ENCODE results near the gene ALDH3A1. TPM values are rescaled to one million over a fixed set of nuclear protein-coding genes. Genes with fewer than 3 reads are reported as not detected.
A peak's percentile ranks its signal among the peaks of the same experiment; 100 is the strongest.

ALDH3A1 gene
- total and polyA plus RNA-seq, 8 donors = 5.8 to 689 (median 145) TPM

- intact Hi-C loops (cut with DNase I; ENCODE audit: low total_unique reads) = no loop called here
- no peak for DNase-seq
Observed at GRCh38 chr17:19747159-19747719, 859 bp downstream of the ALDH3A1 start.

DNA sequence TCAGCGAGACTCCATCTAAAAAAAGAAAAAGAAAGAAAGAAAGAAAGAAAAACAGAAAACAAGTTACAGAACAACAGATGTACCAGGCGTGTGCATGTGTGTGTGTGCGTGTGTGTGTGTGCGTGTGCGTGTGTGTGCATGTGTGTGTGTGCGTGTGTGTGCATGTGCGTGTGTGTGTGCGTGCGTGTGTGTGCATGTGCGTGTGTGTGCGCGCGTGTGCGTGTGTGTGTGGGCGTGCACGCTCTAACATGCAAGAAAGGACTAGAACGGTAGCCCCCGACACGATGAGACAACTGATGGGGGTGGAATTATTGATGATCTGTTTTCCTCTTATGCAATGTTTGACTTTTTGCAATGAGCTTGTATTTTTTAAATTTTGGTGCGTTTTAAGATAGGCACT, 1.6 kb downstream of the ALDH3A1 start:
- intact Hi-C loops (cut with DNase I; ENCODE audit: low total_unique reads) = no loop called here
- 78 to 91% (median 82%) methylated on average over 20 of the region's 20 CpGs for WGBS, 5 donors
- Histone ChIP-seq H3K4me1 (peaks cover 13 to 45% (median 39%) of the 10 kb centered on the region in 4 donors), H3K27ac (peak overlapping the region in 4 of 5 donors; percentile 76 to 85 (median 79)), H3K9me3 (no peaks in the 10 kb centered on the region), H3K4me3 (peak overlapping the region in 2 of 4 donors; percentile 33 to 51), H3K27me3 (no peaks in the 10 kb centered on the region), H3K36me3 (no peaks in the 10 kb centered on the region)
- TF ChIP-seq POLR2A (IDR thresholded peaks at IDR 0.05) (no peak), POLR2AphosphoS5 (IDR thresholded peaks at IDR 0.05) (no peak)
- TF ChIP-seq, protein P1, sequence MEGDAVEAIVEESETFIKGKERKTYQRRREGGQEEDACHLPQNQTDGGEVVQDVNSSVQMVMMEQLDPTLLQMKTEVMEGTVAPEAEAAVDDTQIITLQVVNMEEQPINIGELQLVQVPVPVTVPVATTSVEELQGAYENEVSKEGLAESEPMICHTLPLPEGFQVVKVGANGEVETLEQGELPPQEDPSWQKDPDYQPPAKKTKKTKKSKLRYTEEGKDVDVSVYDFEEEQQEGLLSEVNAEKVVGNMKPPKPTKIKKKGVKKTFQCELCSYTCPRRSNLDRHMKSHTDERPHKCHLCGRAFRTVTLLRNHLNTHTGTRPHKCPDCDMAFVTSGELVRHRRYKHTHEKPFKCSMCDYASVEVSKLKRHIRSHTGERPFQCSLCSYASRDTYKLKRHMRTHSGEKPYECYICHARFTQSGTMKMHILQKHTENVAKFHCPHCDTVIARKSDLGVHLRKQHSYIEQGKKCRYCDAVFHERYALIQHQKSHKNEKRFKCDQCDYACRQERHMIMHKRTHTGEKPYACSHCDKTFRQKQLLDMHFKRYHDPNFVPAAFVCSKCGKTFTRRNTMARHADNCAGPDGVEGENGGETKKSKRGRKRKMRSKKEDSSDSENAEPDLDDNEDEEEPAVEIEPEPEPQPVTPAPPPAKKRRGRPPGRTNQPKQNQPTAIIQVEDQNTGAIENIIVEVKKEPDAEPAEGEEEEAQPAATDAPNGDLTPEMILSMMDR (IDR thresholded peaks at IDR 0.05) = no peak
- no peak for DNase-seq

More at GRCh38 chr17:19747159-19747719, 859 bp downstream of the ALDH3A1 start:
- H3K4me1 ChIP-seq = peaks cover 13 to 48% (median 41%) of the 10 kb centered on the region in 4 donors
- TF ChIP-seq POLR2A (IDR thresholded peaks at IDR 0.05) = no peak
- TF ChIP-seq POLR2AphosphoS5 (IDR thresholded peaks at IDR 0.05) = peak in 1 of 3 donors; percentile 35
- WGBS, 5 donors = 59 to 92% (median 77%) methylated on average over 13 of the region's 13 CpGs
- H3K36me3 ChIP-seq = no peaks in the 10 kb centered on the region
- no peaks in the 10 kb centered on the region for H3K27me3 ChIP-seq
- no peaks in the 10 kb centered on the region for H3K9me3 ChIP-seq
- peak overlapping the region; percentile 67 to 85 (median 77) for H3K27ac ChIP-seq
- peak overlapping the region in 3 of 4 donors; percentile 17 to 36 (median 33) for H3K4me3 ChIP-seq

GRCh38 chr17:19744922-19745757, 3.0 kb downstream of the ALDH3A1 start:
- TF ChIP-seq POLR2AphosphoS5 (IDR thresholded peaks at IDR 0.05) = peak in 2 of 3 donors; percentile 68 to 75
- no peak for TF ChIP-seq EP300 (IDR thresholded peaks at IDR 0.05)
- no peak for TF ChIP-seq POLR2A (IDR thresholded peaks at IDR 0.05)
- TF ChIP-seq, protein P1 (IDR thresholded peaks at IDR 0.05) = peak in 6 of 7 experiments; percentile 67 to 98 (median 90)
- H3K4me1 ChIP-seq = peaks cover 13 to 42% (median 33%) of the 10 kb centered on the region in 4 donors
- no peaks in the 10 kb centered on the region for H3K9me3 ChIP-seq
- H3K4me3 ChIP-seq = peak overlapping the region; percentile 48 to 55 (median 52)
- peak overlapping the region; percentile 76 to 85 (median 81) for H3K27ac ChIP-seq
- peaks cover 0 to 5% (median 1%) of the 10 kb centered on the region in 4 donors for H3K36me3 ChIP-seq
- intact Hi-C loops (cut with DNase I; ENCODE audit: low total_unique reads) = no loop called here
- DNase-seq = peak; percentile 96 to 97
- H3K27me3 ChIP-seq = no peaks in the 10 kb centered on the region
- WGBS, 5 donors = 11 to 37% (median 15%) methylated on average over 18 to 50 of the region's 50 CpGs

- intact Hi-C loops (cut with DNase I; ENCODE audit: low total_unique reads) = no loop called here
- TF ChIP-seq POLR2A (IDR thresholded peaks at IDR 0.05) (no peak), POLR2AphosphoS5 (IDR thresholded peaks at IDR 0.05) (no peak), EP300 (IDR thresholded peaks at IDR 0.05) (no peak)
- TF ChIP-seq, protein P1 (IDR thresholded peaks at IDR 0.05) = no peak
- WGBS, 5 donors = 6 to 20% (median 9%) methylated on average over 8 to 26 of the region's 26 CpGs
- Histone ChIP-seq H3K4me1 (peaks cover 13 to 39% (median 32%) of the 10 kb centered on the region in 4 donors), H3K9me3 (no peaks in the 10 kb centered on the region), H3K4me3 (peak overlapping the region; percentile 48 to 55 (median 52)), H3K27me3 (no peaks in the 10 kb centered on the region), H3K27ac (peak overlapping the region; percentile 76 to 85 (median 81)), H3K36me3 (peaks cover 0 to 10% (median 4%) of the 10 kb centered on the region in 4 donors)
- no peak for DNase-seq
Observed at GRCh38 chr17:19744492-19744891, 3.6 kb downstream of the ALDH3A1 start.

Measured in stomach (tissue), 9 donors.